RWPE1 (cell line): ENCODE results near the gene MRGPRE.

ENCODE experiments used
- CTCF ChIA-PET: fragments of 350-600 bp; sonication (Branson Sonifier 250); formaldehyde crosslinking; extraction: SDS; loops from one replicate; lab custom pipeline; 2021; lab: Yijun Ruan, JAX
- POLR2A ChIA-PET: fragments of 400-600 bp; formaldehyde crosslinking; extraction: SDS; loops from one replicate; lab custom pipeline; 2020; ENCODE audit warnings: antibody characterized with exemption; ENCODE audit not compliant: low non-redundant PET; lab: Yijun Ruan, JAX
- DNase-seq: peaks from one replicate; pipeline ENCODE4 v3.0.0; 2012; ENCODE audit warnings: low spot score
- H3K27ac ChIP-seq: fragments of 450-650 bp; 2 replicates; pipeline ENCODE4 v1.5.1; 2017
- TF ChIP-seq, protein P1 (sequence below): fragments of 450-650 bp; conservative IDR thresholded peaks from 2 replicates; pipeline ENCODE4 v1.5.1; 2017; ENCODE audit warnings: low read depth, mild to moderate bottlenecking

The MRGPRE gene

GRCh38 chr11:3195251-3196160, 36.7 kb downstream of the MRGPRE start:
- ChIA-PET CTCF (interaction anchor here (0.6 to 1.8 kb wide), 8 partner anchors 9 to 470 kb away, joined by 3 to 8 read pairs (median 3); no protein-coding TSS in a partner anchor), POLR2A (no interaction called here)
- DNase-seq, result peak; percentile 23
- TF ChIP-seq, protein P1, sequence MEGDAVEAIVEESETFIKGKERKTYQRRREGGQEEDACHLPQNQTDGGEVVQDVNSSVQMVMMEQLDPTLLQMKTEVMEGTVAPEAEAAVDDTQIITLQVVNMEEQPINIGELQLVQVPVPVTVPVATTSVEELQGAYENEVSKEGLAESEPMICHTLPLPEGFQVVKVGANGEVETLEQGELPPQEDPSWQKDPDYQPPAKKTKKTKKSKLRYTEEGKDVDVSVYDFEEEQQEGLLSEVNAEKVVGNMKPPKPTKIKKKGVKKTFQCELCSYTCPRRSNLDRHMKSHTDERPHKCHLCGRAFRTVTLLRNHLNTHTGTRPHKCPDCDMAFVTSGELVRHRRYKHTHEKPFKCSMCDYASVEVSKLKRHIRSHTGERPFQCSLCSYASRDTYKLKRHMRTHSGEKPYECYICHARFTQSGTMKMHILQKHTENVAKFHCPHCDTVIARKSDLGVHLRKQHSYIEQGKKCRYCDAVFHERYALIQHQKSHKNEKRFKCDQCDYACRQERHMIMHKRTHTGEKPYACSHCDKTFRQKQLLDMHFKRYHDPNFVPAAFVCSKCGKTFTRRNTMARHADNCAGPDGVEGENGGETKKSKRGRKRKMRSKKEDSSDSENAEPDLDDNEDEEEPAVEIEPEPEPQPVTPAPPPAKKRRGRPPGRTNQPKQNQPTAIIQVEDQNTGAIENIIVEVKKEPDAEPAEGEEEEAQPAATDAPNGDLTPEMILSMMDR, result 0 out of 2 replicates have a peak, but pooled peaks have one; percentile 22
- peak overlapping the region; percentile 6; the same call in 1 of the 2 replicates for H3K27ac ChIP-seq

GRCh38 chr11:3194016-3194816, 38.0 kb downstream of the MRGPRE start:
- CTCF ChIA-PET, result interaction anchor here (1.0 to 1.8 kb wide), 2 partner anchors 10 to 24 kb away, joined by 4 to 8 read pairs; no protein-coding TSS in a partner anchor
- H3K27ac ChIP-seq, result no peak overlapping the region
- POLR2A ChIA-PET, result no interaction called here
- no peak for DNase-seq
- TF ChIP-seq, protein P1, result no peak

DNA sequence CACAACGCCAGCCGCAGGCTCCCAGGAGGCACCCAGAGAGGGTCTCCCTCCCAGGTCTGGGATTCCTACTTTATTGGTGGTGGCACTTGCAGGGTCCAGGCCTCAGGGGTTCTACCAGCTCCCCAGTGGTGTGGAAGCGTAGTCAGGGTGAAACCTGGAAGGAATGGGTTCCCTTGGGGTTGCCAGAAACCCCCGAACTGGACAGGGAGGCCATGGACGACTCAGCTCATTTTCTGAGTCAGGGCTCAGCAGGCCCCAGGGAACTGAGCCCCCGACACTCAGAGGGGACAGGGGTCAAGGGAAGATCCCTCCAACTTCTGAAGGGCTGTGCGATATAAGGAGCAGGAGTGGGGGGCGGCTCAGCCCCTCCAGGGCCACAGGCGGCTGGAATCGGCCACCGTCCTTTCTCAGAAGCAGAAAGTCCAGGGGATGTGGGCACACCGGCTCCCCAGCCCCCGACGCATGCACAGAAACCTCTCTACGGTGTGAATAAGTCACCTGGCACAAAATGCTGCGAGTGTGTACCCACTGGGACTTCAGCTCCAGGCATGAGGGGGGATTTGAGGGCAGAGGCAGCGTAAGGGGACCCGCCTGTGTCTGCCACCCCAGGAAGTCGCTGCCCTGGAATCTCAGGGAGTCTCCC, 38.7 kb downstream of the MRGPRE start:
- POLR2A ChIA-PET, result no interaction called here
- CTCF ChIA-PET, result interaction anchor here (0.5 kb wide), 1 partner anchor 387 kb away, joined by 3 read pairs; no protein-coding TSS in a partner anchor
- no peak for DNase-seq
- H3K27ac ChIP-seq, result no peak overlapping the region
- TF ChIP-seq, protein P1, result no peak

DNA sequence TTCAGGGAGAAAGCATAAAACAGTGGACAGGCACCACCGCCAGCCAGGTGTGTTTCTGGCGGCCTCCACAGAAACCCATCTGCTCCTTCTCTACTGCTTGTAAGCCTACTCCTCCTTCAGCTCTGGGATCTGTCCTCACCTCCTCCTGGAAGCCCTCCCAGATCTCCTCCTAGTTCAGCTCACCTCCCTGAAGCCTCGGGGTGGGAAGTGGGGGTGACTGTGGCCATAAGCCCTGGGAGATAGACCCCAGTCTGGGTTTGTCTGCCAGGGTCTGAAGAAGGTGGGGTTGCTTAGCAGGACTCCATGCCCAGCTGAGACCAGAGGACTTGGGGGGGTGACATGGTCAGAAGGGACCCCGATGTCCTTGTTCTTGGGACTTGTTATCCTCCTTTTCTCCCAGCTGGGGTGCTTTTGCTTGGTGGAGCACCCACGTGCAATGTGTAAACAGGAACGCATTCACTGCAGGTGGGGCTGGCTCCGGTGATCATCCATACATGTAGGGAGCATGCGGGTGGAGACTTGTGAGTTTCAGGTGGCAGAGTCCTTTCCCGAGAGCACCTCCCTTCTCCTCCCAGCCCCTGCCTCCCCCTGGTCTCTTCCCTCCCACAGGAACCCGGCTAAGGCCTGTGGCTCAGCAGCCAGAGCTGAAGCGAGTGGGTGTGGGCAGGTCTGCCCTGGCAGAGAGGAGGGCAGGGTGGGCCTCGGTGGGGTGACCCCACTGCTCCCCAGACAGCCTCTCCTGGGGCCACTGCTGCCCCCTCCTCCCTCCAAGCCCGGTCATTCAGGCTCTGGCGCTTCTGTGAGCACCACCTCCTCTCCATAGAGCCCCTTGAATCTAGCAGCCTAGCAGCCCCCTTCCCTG, 39.5 kb downstream of the MRGPRE start:
- TF ChIP-seq, protein P1, result no peak
- CTCF ChIA-PET, result interaction anchor here (0.5 kb wide), 1 partner anchor 388 kb away, joined by 3 read pairs; no protein-coding TSS in a partner anchor
- H3K27ac ChIP-seq, result no peak overlapping the region
- POLR2A ChIA-PET, result no interaction called here
- no peak for DNase-seq

DNA sequence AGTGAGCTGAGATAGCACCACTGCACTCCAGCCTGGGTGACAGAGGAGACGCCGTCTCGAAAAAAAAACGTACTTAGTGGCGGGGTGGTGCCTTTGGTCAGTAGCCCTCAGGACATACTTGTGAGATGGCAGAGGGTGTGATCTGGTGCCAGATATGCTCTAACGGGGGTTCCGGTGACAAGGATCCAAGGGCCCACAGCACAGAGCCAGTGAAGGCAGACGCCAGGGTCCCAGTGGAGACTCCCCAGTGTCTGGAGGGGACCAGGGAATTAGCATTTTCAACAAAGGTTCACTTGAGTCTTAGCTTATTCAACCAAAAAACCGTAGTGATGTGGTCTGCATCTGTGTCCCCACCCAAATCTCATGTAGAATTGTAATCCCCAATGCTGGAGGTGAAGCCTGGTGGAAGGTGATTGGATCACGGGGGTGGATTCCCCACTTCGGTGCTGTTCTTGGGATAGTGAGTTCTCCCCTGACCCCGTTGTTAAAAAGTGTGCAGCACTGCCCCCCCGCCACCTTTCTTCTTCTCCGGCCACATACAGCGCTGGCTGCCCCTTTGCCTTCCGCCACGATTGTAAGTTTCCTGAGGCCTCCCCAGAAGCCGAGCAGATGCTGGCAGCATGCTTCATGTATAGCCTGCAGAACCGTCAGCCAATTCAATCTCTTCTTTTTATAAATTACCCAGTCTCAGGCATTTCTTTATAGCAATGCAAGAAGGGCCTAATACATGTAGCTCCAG, 40.5 kb downstream of the MRGPRE start:
- H3K27ac ChIP-seq, result no peak overlapping the region
- POLR2A ChIA-PET, result interaction anchor here (0.6 kb wide), 1 partner anchor 8 kb away, joined by 3 read pairs; no protein-coding TSS in a partner anchor
- no peak for DNase-seq
- CTCF ChIA-PET, result interaction anchor here (0.7 kb wide), 1 partner anchor 187 kb away, joined by 3 read pairs; the partner anchor contains the start of gene ZNF195
- TF ChIP-seq, protein P1, result no peak
